Dedifferentiated amniotic fluid mesenchymal stem cell (primary cell): Measurements from ENCODE around the gene TBPL1.
"Not testable (repeated sequence)": the region's sequence is repeated elsewhere in the genome, so short reads cannot be mapped to it uniquely, and the experiment has no call there.

Source experiments
- DNase-seq: peaks from one replicate; pipeline ENCODE4 v3.0.0-alpha.2; 2016; ENCODE audit errors: extremely low spot score

TBPL1 gene

GRCh38 chr6:133952815-133953633 is at the start of gene TBPL1:
TBPL1 (plus strand) TSS chr6:133953224; CDS start chr6:133980126, 26,902 bp downstream.
- peak; percentile 94 for DNase-seq

GRCh38 chr6:133903855-133904254 is 49.2 kb upstream of the TBPL1 start:
- no peak for DNase-seq

- DNase-seq = no peak
These were observed 47.0 kb upstream of the TBPL1 start for GRCh38 chr6:133906050-133906449.

- DNase-seq = peak; percentile 91
These were observed 36.3 kb upstream of the TBPL1 start for GRCh38 chr6:133916650-133917151.

GRCh38 chr6:133917781-133918180 is 35.2 kb upstream of the TBPL1 start:
- DNase-seq = no peak

- DNase-seq = no peak
These were observed 34.7 kb upstream of the TBPL1 start for GRCh38 chr6:133918208-133918930.

GRCh38 chr6:133919362-133919761 is 33.7 kb upstream of the TBPL1 start:
- DNase-seq = no peak

GRCh38 chr6:133921249-133921859 is 31.7 kb upstream of the TBPL1 start:
- peak; percentile 88 for DNase-seq

GRCh38 chr6:133923938-133924593 is 29.0 kb upstream of the TBPL1 start:
- peak; percentile 80 for DNase-seq

- not testable (repeated sequence) for DNase-seq
These were observed 21.8 kb upstream of the TBPL1 start for GRCh38 chr6:133931221-133931620.

GRCh38 chr6:133936352-133936751 is 16.7 kb upstream of the TBPL1 start:
- not testable (repeated sequence) for DNase-seq

GRCh38 chr6:133937909-133938308 is 15.1 kb upstream of the TBPL1 start:
- no peak for DNase-seq

- DNase-seq = no peak
These were observed 14.5 kb upstream of the TBPL1 start for GRCh38 chr6:133938533-133938932.

- DNase-seq = no peak
These were observed 13.0 kb upstream of the TBPL1 start for GRCh38 chr6:133939778-133940667.

GRCh38 chr6:133945158-133945557 is 7.9 kb upstream of the TBPL1 start:
- no peak for DNase-seq

GRCh38 chr6:133947302-133947900 is 5.6 kb upstream of the TBPL1 start:
- DNase-seq = no peak

GRCh38 chr6:133948472-133948871 is 4.6 kb upstream of the TBPL1 start:
- DNase-seq = no peak

- DNase-seq = no peak
These were observed 1.8 kb upstream of the TBPL1 start for GRCh38 chr6:133951227-133951626.

- DNase-seq = peak; percentile 87
These were observed 876 bp upstream of the TBPL1 start for GRCh38 chr6:133951881-133952814.
